ENCODE data around the gene EVX2.

DNA sequence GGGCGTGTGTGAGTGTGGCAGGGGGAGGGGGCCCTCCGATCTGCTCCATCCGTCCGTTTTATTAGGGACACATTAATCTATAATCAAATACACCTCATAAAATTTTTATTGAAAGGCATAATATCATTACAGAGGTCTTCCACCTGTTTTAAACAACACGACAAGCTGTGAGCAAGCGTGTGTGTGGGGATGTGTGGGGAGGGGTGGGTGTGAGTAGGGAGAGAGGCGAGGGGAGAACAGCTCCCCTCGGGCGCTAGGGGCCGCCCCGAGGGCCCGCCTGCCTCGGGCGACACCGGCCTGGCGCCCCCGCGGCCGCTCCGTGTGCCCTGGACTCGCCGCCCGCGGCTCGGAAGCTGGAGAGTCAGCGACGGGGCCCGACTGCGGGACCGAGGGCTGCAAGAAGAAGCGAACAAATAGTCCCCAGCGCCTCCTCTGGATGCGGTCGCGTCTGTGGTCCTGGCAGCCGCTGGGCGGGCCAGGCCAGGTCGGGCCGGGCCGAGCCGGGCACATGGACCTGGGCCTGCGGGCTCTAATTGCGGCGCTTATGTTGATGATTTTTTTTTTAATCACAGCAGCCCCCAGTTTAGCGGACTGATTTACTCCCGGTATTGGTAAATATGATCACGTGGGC lies 38.4 kb upstream of the EVX2 start:
- TF ChIP-seq EZH2 (IDR thresholded peaks at IDR 0.05; ENCODE audit: low read length, unreplicated experiment) (no peak), CTCF (conservative IDR thresholded peaks at IDR 0.05; ENCODE audit: low read depth, low read length) (no peak), EZH2phosphoT487 (IDR thresholded peaks at IDR 0.05; ENCODE audit: borderline replicate concordance, low read length) (no peak)

Data from PC-3 (cell line).